Activated T-cell treated with anti-CD3 and anti-CD28 coated beads for 4 hours (primary cell): ENCODE results near the gene MAPK10.
A peak's percentile ranks its signal among the peaks of the same experiment; 100 is the strongest.

ENCODE experiments used
- DNase-seq: peaks from one replicate; pipeline ENCODE4 v3.0.0-alpha.2; 2020

MAPK10 gene

DNA sequence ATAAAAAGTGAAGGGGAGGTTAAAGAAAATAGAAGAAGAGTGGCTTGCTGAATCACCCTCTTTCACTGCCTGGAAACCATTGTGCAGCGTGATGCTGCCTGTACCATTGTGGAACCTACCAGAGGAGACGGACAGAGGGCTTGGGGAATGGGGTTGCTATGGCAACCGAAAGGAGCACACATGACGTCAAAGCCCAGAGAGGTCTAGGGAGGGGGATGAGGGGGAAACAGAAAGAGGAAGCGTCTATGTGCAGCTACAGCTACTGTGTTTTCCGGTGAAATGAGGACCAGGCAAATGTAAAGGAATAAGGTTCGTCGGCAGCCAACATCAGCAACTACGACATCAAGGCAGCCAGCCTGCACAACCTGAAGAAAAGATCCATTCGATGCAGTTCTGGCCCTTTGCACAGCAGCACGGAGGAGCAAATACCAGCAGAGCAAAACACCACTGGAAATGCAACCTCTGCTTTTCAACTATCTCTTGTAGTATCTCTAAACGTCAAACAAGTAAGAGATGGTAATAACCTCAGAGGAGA, at the start of gene MAPK10:
MAPK10 (minus strand) TSS at position 110 of the 535 bp plus-strand sequence.
- peak; percentile 5 for DNase-seq

DNA sequence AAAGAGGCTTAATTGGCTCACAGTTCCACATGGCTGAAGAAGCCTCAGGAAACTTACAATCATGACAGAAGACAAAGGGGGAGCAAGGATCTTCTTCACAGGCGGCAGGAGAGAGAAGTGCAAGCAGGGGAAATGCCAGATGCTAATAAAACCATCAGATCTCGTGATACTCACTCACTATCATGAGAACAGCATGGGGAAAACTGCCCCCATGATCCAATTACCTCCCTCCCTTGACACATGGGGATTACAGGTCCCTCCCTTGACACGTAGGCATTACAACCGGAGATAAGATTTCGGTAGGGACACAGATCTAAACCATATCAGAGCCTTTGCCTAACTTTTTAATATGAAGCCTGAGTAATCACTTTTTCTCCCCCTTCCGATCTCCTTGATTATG, 43.7 kb upstream of the MAPK10 start:
- DNase-seq = no peak

GRCh38 chr4:86401826-86402225, 42.0 kb upstream of the MAPK10 start:
- DNase-seq = no peak

DNA sequence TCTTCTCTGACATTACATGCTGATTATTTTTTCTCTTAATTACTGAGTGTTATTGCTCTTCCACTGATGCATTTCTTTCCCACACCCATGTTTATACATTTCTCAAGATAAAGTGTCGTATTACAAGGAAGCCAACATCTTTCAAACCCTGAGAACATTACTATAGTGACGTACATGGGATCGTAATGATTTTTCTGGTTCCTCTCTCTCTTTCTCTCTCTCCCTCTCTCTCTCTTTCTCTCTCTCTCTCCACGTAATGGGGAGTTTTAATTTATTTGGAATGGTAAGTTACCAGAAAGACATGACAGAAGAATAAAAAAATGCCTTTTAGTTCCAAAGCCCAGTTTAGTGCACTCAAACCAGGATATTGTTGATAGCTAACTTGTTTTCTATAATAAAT, 40.4 kb upstream of the MAPK10 start:
- no peak for DNase-seq

DNA sequence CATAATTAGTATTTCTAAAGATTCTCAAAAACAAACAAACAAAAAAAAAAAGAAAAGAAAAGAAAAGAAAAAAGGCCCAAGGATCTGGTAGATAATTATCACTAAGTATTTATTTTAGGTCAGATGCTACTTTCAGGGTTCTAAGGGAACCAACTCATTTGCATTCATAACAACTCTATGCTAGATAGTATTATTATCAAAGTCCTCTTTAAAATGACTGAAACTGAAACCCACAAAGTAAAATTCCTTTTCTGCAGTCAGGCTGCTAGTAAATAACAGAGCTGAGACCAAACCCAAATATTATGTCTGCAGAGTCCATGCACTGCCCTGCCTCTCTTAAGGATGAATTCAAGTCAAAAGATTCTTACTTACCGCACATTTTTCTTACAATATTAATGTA, 38.3 kb upstream of the MAPK10 start:
- no peak for DNase-seq

GRCh38 chr4:86393749-86394148, 33.9 kb upstream of the MAPK10 start:
- no peak for DNase-seq

DNA sequence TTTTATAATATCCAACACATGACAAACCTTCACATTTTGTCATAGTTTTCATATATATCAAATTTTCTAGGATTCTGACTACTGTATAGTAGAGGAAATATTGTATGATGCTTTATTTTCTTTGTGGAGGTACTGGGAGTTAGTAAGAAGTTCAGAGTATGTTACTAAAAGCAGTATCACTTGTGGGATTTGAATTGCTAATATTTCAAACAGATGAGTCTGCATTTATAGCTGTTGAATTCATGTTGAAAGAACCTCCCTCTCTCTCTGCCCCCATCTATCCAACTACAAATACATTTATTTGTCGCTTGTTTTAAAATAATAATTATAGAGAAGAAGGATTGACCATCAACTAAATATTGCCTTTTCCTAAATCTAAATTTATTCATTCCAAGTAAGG, 29.8 kb upstream of the MAPK10 start:
- no peak for DNase-seq

DNA sequence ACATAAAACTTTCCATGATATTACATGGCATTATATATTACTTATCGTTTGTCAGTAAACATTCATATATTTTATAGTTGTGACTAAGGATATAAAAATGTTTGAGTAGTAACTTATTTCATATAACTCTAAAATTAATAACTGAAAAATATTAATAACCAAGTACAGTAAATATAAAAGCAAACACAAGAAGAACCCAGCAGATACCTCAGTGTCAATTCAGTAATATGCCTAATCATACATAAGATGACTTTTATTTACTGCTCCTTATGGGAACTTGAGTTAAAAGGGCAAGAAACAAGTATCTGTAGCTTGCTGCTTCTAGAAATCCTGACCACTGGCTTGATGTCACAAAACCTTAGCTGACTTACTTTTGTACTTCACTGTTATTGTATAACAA, 28.4 kb upstream of the MAPK10 start:
- DNase-seq = no peak

DNA sequence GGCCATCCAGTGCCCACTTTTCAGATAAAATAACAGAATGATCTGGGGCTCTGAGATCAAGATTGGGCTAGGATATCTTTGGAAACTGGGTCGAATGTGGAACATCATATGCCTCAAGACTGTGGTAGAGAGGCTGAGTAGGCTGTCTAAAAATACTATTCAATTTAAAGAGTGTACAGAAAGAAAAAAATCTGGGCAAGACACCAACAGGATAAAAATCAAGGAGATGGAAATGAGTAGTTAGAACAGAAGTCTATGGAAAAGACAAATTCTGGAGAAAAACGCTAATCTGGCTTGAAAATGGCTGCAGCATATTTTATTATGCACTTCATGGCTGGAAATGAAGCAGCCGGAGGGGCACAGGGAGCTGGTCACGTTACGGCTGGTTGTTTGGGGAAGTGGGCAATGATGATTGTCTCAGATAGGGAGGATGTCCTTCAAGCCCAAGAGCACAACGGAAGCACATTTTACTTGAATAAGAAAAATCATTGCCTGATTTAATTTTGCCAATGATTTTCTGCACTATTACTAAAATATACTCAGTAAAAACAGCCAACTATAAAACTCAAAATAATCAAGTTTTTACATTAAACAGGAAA, 27.1 kb upstream of the MAPK10 start:
- DNase-seq = no peak

DNA sequence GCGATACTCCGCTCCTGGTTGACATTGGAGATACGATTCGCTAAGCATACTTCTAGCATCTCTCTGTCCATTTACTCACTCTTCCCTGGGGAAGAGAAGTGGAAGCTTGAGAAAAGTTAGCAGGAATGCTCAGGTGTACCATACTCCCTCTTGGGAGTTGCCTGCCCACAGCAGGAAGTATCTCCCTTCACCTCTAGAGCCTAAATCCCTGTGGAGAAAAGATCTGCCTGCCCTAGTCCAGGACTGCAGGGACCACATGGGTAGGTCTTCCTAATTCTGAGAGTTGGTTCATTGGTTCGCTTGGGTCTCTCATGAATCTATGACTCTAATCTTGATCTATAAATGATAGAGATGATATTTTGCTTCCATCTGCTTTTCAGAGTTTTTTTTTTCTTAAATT, 26.3 kb upstream of the MAPK10 start:
- DNase-seq = no peak

DNA sequence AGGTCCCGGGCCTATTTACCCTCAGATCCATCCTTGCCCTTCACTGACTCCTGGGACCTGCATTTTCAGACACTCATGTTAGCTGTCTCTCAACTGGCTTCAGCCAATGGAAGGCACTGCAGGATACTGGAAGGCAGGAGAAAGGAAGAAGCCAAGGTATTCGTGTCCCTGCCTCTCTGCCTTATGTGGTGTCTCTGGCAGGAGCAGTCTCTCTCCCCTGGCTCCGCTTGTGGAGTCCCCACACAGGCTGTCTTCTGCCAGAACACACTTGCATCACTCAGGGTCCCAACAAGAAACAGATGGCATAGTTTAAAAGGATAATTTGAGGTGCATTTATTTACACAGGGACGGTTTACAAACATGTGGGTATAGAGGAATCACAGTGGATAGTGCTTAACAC, 21.6 kb upstream of the MAPK10 start:
- DNase-seq = no peak

GRCh38 chr4:86380181-86380724, 20.4 kb upstream of the MAPK10 start:
- DNase-seq = no peak

DNA sequence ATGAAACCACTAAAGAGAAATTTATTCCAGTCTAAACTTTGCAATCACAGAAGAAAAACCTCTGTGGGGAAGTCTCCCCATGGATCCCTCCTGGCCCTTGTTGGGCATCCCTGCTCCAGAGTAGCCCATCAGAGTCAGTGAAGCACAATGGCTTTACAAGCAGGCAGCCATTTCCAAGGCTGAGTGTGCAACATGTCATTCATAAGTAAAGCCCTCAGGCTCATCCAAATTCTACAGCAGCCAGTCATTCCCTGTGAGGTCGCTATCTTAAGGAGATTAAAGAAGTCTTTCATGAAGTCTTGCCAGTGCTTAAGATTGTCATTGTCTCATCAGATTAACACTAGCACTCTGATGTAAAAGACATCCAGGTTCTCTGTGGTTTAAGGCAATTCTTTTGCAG, 17.0 kb upstream of the MAPK10 start:
- no peak for DNase-seq

DNA sequence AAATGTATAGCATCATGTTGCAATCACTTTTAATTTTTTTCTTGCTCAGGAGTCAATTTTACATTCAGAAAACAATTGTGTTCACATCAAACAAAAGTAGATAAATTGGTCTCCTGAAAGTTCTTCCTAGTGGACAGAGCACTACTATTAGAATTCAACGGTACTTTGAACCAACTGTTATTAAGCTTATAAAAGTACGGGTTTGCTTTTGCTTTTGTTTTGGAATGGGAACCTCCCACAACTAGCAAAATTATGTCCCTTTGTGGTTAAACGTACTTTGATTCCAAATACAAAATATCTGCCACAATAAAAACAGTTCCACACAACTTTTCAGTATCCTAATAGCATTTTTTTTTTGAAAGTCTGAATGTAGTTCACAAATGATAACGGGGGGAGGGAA, 8.6 kb upstream of the MAPK10 start:
- DNase-seq = no peak

- no peak for DNase-seq
Measured at GRCh38 chr4:86367577-86367976, 7.7 kb upstream of the MAPK10 start.

- no peak for DNase-seq
Measured at GRCh38 chr4:86366920-86367319, 7.1 kb upstream of the MAPK10 start.

DNA sequence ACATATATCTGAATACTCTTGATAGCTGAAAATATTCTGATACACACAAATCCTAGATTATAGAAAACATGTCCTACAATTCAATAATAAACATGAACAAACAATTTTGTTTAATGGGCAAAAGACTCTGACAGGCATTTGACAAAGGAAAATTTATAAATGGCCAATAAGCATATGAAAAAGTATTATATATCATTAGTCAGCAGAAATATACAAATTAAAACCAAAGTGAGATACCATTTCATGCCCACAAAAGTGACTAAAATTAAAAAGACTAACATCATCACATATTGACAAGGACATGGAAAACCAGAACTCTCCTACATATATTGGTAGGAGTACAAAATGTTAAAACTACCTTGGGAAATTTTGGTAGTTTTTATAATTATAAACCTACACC, 2.7 kb upstream of the MAPK10 start:
- DNase-seq = no peak

- DNase-seq = no peak
Measured at GRCh38 chr4:86358257-86358656, 1.6 kb downstream of the MAPK10 start.

DNA sequence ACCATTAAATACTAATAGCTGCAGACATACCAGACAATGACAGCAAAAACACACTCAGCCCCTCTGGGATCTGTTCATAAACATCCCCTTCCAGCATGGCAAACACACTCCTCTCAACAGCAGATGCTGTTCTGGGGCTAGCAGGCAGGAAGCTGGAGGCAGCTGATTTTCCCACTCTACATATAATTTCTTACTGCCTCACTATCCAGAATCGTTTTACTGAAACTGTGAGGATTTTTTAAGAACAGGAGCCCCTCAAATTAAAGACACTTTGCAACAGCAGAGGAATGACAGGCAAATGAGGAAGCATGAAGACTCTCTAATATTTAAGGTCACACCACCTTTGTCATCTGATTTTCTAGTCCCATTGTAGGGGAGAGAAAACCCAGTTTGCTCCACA, 2.2 kb downstream of the MAPK10 start:
- no peak for DNase-seq

DNA sequence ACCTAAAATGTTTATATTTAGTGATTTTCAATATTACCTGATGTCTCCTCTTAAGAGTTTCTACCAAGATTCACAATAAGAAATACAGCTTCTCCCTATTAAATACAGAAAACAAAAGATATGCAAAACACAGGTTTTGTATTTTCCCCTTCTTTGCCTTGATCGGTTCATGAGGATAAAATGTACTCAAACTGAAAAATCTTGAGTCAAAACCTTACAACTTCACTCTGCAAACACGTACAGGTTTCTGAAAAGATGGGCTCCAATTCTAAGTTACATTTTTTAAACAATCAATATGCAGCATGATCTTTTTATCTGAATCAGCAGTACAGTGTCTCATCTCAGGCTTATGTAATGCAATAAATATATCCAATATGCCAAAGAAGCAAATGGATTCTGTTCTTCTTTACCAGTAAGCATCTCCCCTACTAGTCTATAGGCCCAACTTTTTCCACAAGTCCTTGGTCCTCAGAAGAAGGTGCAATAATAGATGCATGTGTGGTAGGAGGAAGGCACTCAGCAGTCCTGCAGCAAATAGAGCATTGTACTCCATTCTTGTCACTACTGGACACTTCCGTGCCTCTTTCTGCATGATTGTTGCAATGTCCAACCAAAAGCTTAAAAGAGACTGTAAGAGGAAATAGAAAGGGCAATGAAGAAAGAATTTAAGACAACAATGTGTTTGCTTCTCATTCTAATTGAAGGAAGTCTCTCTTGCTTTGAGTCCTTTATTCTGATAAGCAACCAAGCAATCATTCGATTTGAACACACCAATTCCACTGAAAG, 3.2 kb downstream of the MAPK10 start:
- DNase-seq = no peak

GRCh38 chr4:86354390-86354789, 5.5 kb downstream of the MAPK10 start:
- DNase-seq = no peak

GRCh38 chr4:86346320-86346719, 13.5 kb downstream of the MAPK10 start:
- DNase-seq = no peak

GRCh38 chr4:86344127-86344526, 15.7 kb downstream of the MAPK10 start:
- DNase-seq = no peak

GRCh38 chr4:86338989-86339388, 20.9 kb downstream of the MAPK10 start:
- DNase-seq = no peak
